CD4-positive, alpha-beta T cell treated with Interleukin-21 for 1 hour (primary cell): ENCODE data around the gene CACYBP.
"Not testable (repeated sequence)": the region's sequence is repeated elsewhere in the genome, so short reads cannot be mapped to it uniquely, and the experiment has no call there.

Experiments
- DNase-seq: peaks from one replicate; pipeline ENCODE4 v3.0.0-alpha.2; 2020

CACYBP gene

GRCh38 chr1:175015243-175015642, 15.5 kb downstream of the CACYBP start:
- no peak for DNase-seq

- DNase-seq = no peak
Measured at GRCh38 chr1:175019524-175019923, 19.8 kb downstream of the CACYBP start.

GRCh38 chr1:175023043-175023921, 23.5 kb downstream of the CACYBP start, which contains the start of gene MRPS14:
Gene MRPS14 (minus strand): TSS chr1:175023425. CDS start chr1:175023408, 17 bp downstream.
- DNase-seq = peak; percentile 99

- not testable (repeated sequence) for DNase-seq
Measured at GRCh38 chr1:175023922-175024242, 24.1 kb downstream of the CACYBP start.

- DNase-seq = no peak
Measured at GRCh38 chr1:175024773-175025172, 25.0 kb downstream of the CACYBP start.

- DNase-seq = no peak
Measured at GRCh38 chr1:175033953-175034352, 34.2 kb downstream of the CACYBP start.

- no peak for DNase-seq
Measured at GRCh38 chr1:175034775-175035174, 35.0 kb downstream of the CACYBP start.

GRCh38 chr1:175035865-175036264, 36.1 kb downstream of the CACYBP start:
- DNase-seq = no peak

GRCh38 chr1:175036476-175036875, 36.7 kb downstream of the CACYBP start:
- no peak for DNase-seq

GRCh38 chr1:175037416-175037815, 37.7 kb downstream of the CACYBP start:
- no peak for DNase-seq

- DNase-seq = no peak
Measured at GRCh38 chr1:175040324-175040879, 40.7 kb downstream of the CACYBP start.

GRCh38 chr1:175042650-175043049, 42.9 kb downstream of the CACYBP start:
- DNase-seq = no peak

GRCh38 chr1:175043824-175044223, 44.1 kb downstream of the CACYBP start:
- DNase-seq = no peak

- not testable (repeated sequence) for DNase-seq
Measured at GRCh38 chr1:175044591-175044990, 44.8 kb downstream of the CACYBP start.

- no peak for DNase-seq
Measured at GRCh38 chr1:175045097-175045496, 45.4 kb downstream of the CACYBP start.

GRCh38 chr1:175045519-175045918, 45.8 kb downstream of the CACYBP start:
- no peak for DNase-seq

GRCh38 chr1:175050992-175051391, 51.2 kb downstream of the CACYBP start:
- DNase-seq = no peak

GRCh38 chr1:175054736-175055135, 55.0 kb downstream of the CACYBP start:
- no peak for DNase-seq
